Calu3 (cell line): Measurements from ENCODE around the gene WDFY2. TPM values are rescaled to one million over a fixed set of nuclear protein-coding genes. Genes with fewer than 3 reads are reported as not detected.

Source experiments
- BruUV-seq: library from RNA; stranded (reverse); fragments of 400-500 nt; replicated peaks from 2 replicates; lab custom pipeline; 2021; lab: Mats Ljungman, UMichigan
- CTCF ChIA-PET: fragments of 300-600 bp; sonication (Branson Sonifier 250); formaldehyde crosslinking; loops from one replicate; lab custom pipeline; 2022; ENCODE audit warnings: antibody characterized with exemption; lab: Charles Lee
- DNase-seq: peaks from one replicate; pipeline ENCODE4 v3.0.0; 2022
- H3K27ac Mint-ChIP-seq: one replicate; pipeline ENCODE4 v1.8.0; 2022; ENCODE audit warnings: mixed read lengths; ENCODE audit not compliant: unreplicated experiment
- H3K27me3 Mint-ChIP-seq: one replicate; pipeline ENCODE4 v1.8.0; 2022; ENCODE audit warnings: mixed read lengths; ENCODE audit not compliant: unreplicated experiment
- H3K36me3 Mint-ChIP-seq: one replicate; pipeline ENCODE4 v1.8.0; 2022; ENCODE audit warnings: mild to moderate bottlenecking, moderate library complexity, mixed read lengths; ENCODE audit not compliant: insufficient read depth, unreplicated experiment
- H3K4me1 Mint-ChIP-seq: one replicate; pipeline ENCODE4 v1.8.0; 2022; ENCODE audit warnings: mild to moderate bottlenecking, low read depth, mixed read lengths; ENCODE audit not compliant: unreplicated experiment
- H3K4me3 Mint-ChIP-seq: one replicate; pipeline ENCODE4 v1.8.0; 2022; ENCODE audit warnings: mild to moderate bottlenecking, low read depth, moderate library complexity, mixed read lengths; ENCODE audit not compliant: unreplicated experiment
- H3K9me3 Mint-ChIP-seq: one replicate; pipeline ENCODE4 v1.8.0; 2022; ENCODE audit warnings: low read depth, mixed read lengths; ENCODE audit not compliant: unreplicated experiment
- CTCF ChIP-seq: fragments of 200-600 bp; IDR thresholded peaks from one replicate; pipeline ENCODE4 v1.8.0; 2022; ENCODE audit warnings: antibody characterized with exemption; ENCODE audit not compliant: unreplicated experiment
- intact Hi-C: fragments of 100-400 bp; cut with micrococcal nuclease; formaldehyde crosslinking; loops from one replicate; pipeline ENCODE4 v1.10.0; 2022; ENCODE audit not compliant: unreplicated experiment
- total RNA-seq: library from RNA; stranded (reverse); gene quantifications from 2 replicates; pipeline ENCODE4 v1.2.3, GENCODE V29; 2022

Gene WDFY2
- total RNA-seq, 1 experiment from 2014 or later, result 5.9 TPM

GRCh38 chr13:51549050-51549449 is 35.2 kb upstream of the WDFY2 start:
- TF ChIP-seq CTCF, result no peak
- Mint-ChIP-seq H3K4me3 (no peak overlapping the region), H3K27ac (no peak overlapping the region), H3K4me1 (no peaks in the 10 kb centered on the region), H3K36me3 (no peaks in the 10 kb centered on the region), H3K9me3 (no peaks in the 10 kb centered on the region), H3K27me3 (no peaks in the 10 kb centered on the region)
- CTCF ChIA-PET, result no interaction called here
- BruUV-seq, result no TSS peak
- intact Hi-C loops, result no loop called here
- DNase-seq, result peak; percentile 44

GRCh38 chr13:51549593-51549992 is 34.7 kb upstream of the WDFY2 start:
- CTCF ChIA-PET, result no interaction called here
- no TSS peak for BruUV-seq
- intact Hi-C loops, result no loop called here
- no peak overlapping the region for H3K27ac Mint-ChIP-seq
- no peak overlapping the region for H3K4me3 Mint-ChIP-seq
- DNase-seq, result no peak
- no peak for TF ChIP-seq CTCF
- no peaks in the 10 kb centered on the region for H3K9me3 Mint-ChIP-seq
- H3K4me1 Mint-ChIP-seq, result no peaks in the 10 kb centered on the region
- no peaks in the 10 kb centered on the region for H3K27me3 Mint-ChIP-seq
- H3K36me3 Mint-ChIP-seq, result no peaks in the 10 kb centered on the region

GRCh38 chr13:51550151-51550550 is 34.1 kb upstream of the WDFY2 start:
- CTCF ChIA-PET, result no interaction called here
- H3K27ac Mint-ChIP-seq, result no peak overlapping the region
- no peaks in the 10 kb centered on the region for H3K4me1 Mint-ChIP-seq

GRCh38 chr13:51551416-51551815 is 32.8 kb upstream of the WDFY2 start:
- intact Hi-C loops, result no loop called here
- H3K27ac Mint-ChIP-seq, result no peak overlapping the region
- H3K36me3 Mint-ChIP-seq, result no peaks in the 10 kb centered on the region
- DNase-seq, result no peak
- H3K4me1 Mint-ChIP-seq, result no peaks in the 10 kb centered on the region
- CTCF ChIA-PET, result no interaction called here
- H3K27me3 Mint-ChIP-seq, result no peaks in the 10 kb centered on the region
- TF ChIP-seq CTCF, result no peak
- no peak overlapping the region for H3K4me3 Mint-ChIP-seq
- no peaks in the 10 kb centered on the region for H3K9me3 Mint-ChIP-seq
- no TSS peak for BruUV-seq

More at GRCh38 chr13:51550151-51550550, 34.1 kb upstream of the WDFY2 start:
- TF ChIP-seq CTCF, result no peak
- intact Hi-C loops, result no loop called here
- Mint-ChIP-seq H3K4me3 (no peak overlapping the region), H3K36me3 (no peaks in the 10 kb centered on the region), H3K9me3 (no peaks in the 10 kb centered on the region), H3K27me3 (no peaks in the 10 kb centered on the region)
- no TSS peak for BruUV-seq
- no peak for DNase-seq
